H1 (cell line): ENCODE data around the gene HSPA4L. TPM values are rescaled to one million over a fixed set of nuclear protein-coding genes. Genes with fewer than 3 reads are reported as not detected.

Experiments used
- BRCA1 ChIP-seq: IDR thresholded peaks from 2 replicates; pipeline ENCODE4 v1.6.1; 2012; ENCODE audit warnings: low read depth, low read length, improper control_type of control experiment
- CBX8 ChIP-seq: fragments of 300-800, 300-1000 bp; sonication (generic); IDR thresholded peaks from 2 replicates; pipeline ENCODE4 v1.7.1; 2016; ENCODE audit warnings: low read depth, low read length, borderline replicate concordance
- CEBPB ChIP-seq: IDR thresholded peaks from 2 replicates; pipeline ENCODE4 v1.6.1; 2012; ENCODE audit warnings: low read depth, low read length
- CHD1 ChIP-seq: IDR thresholded peaks from 2 replicates; pipeline ENCODE4 v1.6.1; 2012; ENCODE audit warnings: low read depth, low read length, improper control_type of control experiment
- CHD7 ChIP-seq: fragments of 300-600 bp; sonication (generic); IDR thresholded peaks from 2 replicates; pipeline ENCODE4 v1.7.1; 2012; ENCODE audit warnings: low read length, moderate library complexity, mild to moderate bottlenecking, inconsistent platforms; ENCODE audit not compliant: insufficient replicate concordance
- GTF2F1 ChIP-seq: IDR thresholded peaks from 2 replicates; pipeline ENCODE4 v1.6.1; 2012; ENCODE audit warnings: low read depth, low read length, improper control_type of control experiment, borderline replicate concordance
- JUN ChIP-seq: IDR thresholded peaks from 2 replicates; pipeline ENCODE4 v1.6.1; 2011; ENCODE audit warnings: low read depth, mild to moderate bottlenecking, improper control_type of control experiment, low read length
- SP2 ChIP-seq: IDR thresholded peaks from 2 replicates; pipeline ENCODE4 v1.6.1; 2012; ENCODE audit warnings: mild to moderate bottlenecking, low read length, inconsistent platforms
- TBP ChIP-seq: IDR thresholded peaks from 2 replicates; pipeline ENCODE4 v1.6.1; 2011; ENCODE audit warnings: low read depth, low read length, improper control_type of control experiment
- polyA plus RNA-seq, 7 experiments: library from polyadenylated mRNA; depleted of rRNA in 3 of 7; stranded (reverse) in 5 of 7; unstranded in 2 of 7; fragments of >200 nt in 5 of 7; fragments of 200-250 nt in 2 of 7; gene quantifications; 1 replicate in 5 of 7; 2 replicates in 1 of 7; 4 replicates in 1 of 7; pipeline versions ENCODE4 v1.2.1 to v1.2.3, GENCODE V29; 2011 to 2013; ENCODE audit warnings: missing spikeins in 2 of 7, mixed read lengths in 2 of 7
- total RNA-seq: library from RNA; stranded (reverse); fragmentation: NEBNext Ultra II Directional; extraction: Animal tissue kit (Norgen Biotek cat#: 25700); gene quantifications from 2 replicates; pipeline ENCODE4 v1.2.1, GENCODE V29; 2021
- TF ChIP-seq, protein P1 (sequence below): IDR thresholded peaks from 2 replicates; pipeline ENCODE4 v1.6.1; 2012; ENCODE audit warnings: inconsistent platforms

Gene HSPA4L
- total and polyA plus RNA-seq, 2 of the 8 experiments (the other 6 are each of a cell fraction or from before 2014, with no cell fraction given): 0.65 to 4.7 TPM

DNA sequence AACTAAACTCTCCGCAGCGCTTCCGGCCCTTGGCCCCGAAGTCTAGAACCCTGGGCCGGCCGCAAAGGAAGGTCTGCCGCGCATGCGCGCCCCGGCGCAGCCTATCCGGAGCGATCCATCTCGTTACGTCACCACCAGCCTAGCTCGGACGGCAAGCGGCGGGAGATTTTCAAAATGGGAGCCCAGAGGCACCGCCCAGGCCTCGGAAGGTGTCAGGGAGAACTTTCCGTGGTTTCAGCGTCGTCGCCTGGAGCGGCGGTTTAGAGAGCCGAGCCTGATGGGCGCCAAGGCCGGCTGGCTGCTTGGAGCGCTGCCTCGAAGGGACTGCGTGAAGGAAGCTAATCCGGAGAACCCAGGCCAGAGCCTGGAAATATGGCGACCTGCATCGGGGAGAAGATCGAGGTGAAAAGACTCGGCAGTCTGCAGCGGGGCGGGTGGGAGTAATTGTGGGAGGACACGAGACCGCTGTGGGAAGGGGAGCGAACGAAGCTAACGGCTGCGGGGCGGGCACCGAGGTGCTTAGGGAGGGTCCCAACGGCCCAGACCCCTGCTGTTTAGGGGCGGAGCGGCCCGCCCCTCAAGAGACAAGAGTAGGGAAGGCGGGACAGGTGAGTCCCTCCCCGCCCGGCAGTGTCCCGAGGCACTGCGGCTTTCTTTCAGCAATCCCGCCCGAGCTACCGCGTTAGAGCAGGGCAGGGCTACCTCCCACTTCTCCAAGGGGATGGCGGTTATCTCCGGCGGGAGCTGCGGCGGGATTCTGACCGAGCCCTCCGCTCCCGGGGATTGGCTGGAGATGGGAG is 98.8 kb downstream of the HSPA4L start, which contains the start of gene PLK4 (continued):
- TF ChIP-seq CHD7: no peak
- TF ChIP-seq CEBPB: peak; percentile 53
- TF ChIP-seq TBP: peak; percentile 82
- TF ChIP-seq, protein P1, sequence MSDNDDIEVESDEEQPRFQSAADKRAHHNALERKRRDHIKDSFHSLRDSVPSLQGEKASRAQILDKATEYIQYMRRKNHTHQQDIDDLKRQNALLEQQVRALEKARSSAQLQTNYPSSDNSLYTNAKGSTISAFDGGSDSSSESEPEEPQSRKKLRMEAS: peak; percentile 9; the same call in 1 of the 2 replicates
- no peak for TF ChIP-seq CBX8
- no peak for TF ChIP-seq JUN
- peak; percentile 56 for TF ChIP-seq CHD1
- no peak for TF ChIP-seq SP2
- TF ChIP-seq BRCA1: peak; percentile 56
- TF ChIP-seq GTF2F1: no peak; the same call in 1 of the 2 replicates
